IgD-negative memory B cell (primary cell): ENCODE data around the gene TMCC3. TPM values are rescaled to one million over a fixed set of nuclear protein-coding genes. Genes with fewer than 3 reads are reported as not detected.
"Not testable (repeated sequence)": the region's sequence is repeated elsewhere in the genome, so short reads cannot be mapped to it uniquely, and the experiment has no call there.

ENCODE experiments used
- H3K27ac Mint-ChIP-seq, 3 donors: one replicate each; pipeline ENCODE4 v1.8.0; 2020 to 2022; ENCODE audit warnings: mild to moderate bottlenecking in 3 of 3, mixed read lengths in 3 of 3, moderate library complexity in 1 of 3
- H3K27me3 Mint-ChIP-seq: one replicate; pipeline ENCODE4 v1.8.0; 2021; ENCODE audit warnings: mixed read lengths
- H3K36me3 Mint-ChIP-seq: one replicate; pipeline ENCODE4 v1.8.0; 2020; ENCODE audit warnings: mild to moderate bottlenecking, mixed read lengths
- H3K4me1 Mint-ChIP-seq, 3 donors: one replicate each; pipeline ENCODE4 v1.8.0; 2020 to 2022; ENCODE audit warnings: mixed read lengths in 3 of 3, mild to moderate bottlenecking in 1 of 3
- H3K4me3 Mint-ChIP-seq, 4 donors: one replicate each; pipeline ENCODE4 v1.8.0; 2020 to 2022; ENCODE audit warnings: mild to moderate bottlenecking in 4 of 4, mixed read lengths in 4 of 4, moderate library complexity in 3 of 4
- H3K9me3 Mint-ChIP-seq, 3 donors: one replicate each; pipeline ENCODE4 v1.8.0; 2020 to 2021; ENCODE audit warnings: mixed read lengths in 3 of 3, mild to moderate bottlenecking in 1 of 3
- polyA plus RNA-seq: library from polyadenylated mRNA; unstranded; fragments of 300-500 nt; fragmentation: Illumina TruSeq; gene quantifications from one replicate; pipeline ENCODE4 v1.2.3, GENCODE V29; 2021

TMCC3 gene
- polyA plus RNA-seq, 1 donor from 2014 or later: 15.2 TPM

DNA sequence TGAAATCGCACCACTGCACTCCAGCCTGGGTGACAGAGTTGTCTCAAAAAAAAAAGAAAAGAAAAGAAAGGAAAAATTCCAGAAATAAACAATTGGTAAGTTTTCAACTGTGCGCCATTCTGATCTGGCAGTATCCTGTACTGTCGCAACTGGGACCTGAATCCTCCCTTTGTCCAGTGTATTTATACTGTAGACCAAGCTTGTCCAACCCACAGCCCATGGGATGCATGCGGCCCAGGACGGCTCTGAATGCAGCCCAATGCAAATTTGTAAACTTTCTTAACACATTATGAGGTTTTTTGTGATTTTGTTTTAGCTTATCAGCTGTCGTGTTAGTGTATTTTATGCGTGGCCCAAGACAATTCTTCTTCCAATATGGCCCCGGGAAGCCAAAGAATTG lies 84.7 kb downstream of the TMCC3 start:
- Mint-ChIP-seq H3K27me3 (peaks cover 8% of the 10 kb centered on the region), H3K4me1 (peaks cover 11 to 20% (median 18%) of the 10 kb centered on the region in 3 donors), H3K4me3 (no peak overlapping the region), H3K27ac (no peak overlapping the region), H3K36me3 (peaks cover 2% of the 10 kb centered on the region), H3K9me3 (peaks cover 0 to 4% (median 0%) of the 10 kb centered on the region in 3 donors)

DNA sequence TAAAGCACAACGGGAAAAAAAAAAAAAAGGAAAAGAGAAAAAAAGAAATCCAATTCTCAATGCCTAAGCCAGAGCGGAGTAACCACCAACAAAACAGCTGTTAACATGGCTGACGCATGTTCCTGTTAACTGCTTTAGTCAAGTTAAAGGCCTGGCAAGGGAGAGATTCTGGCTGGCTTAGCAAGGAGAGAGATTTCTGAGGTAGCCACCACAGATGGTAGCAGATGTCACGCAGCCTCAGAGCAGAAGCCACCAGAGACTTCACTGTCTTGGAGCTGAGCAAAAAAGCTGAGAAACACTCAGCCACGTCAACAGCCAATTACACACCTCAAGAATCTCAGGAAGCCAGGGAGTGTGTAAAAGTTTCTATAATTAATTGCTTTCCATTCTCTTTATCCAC lies 87.1 kb downstream of the TMCC3 start:
- H3K4me1 Mint-ChIP-seq: peaks cover 16 to 28% (median 24%) of the 10 kb centered on the region in 3 donors
- peaks cover 0 to 4% (median 1%) of the 10 kb centered on the region in 3 donors for H3K9me3 Mint-ChIP-seq
- peaks cover 2% of the 10 kb centered on the region for H3K36me3 Mint-ChIP-seq
- no peak overlapping the region for H3K4me3 Mint-ChIP-seq
- H3K27me3 Mint-ChIP-seq: peaks cover 15% of the 10 kb centered on the region
- no peak overlapping the region for H3K27ac Mint-ChIP-seq

GRCh38 chr12:94561943-94562411 lies 88.4 kb downstream of the TMCC3 start:
- H3K36me3 Mint-ChIP-seq: peaks cover 2% of the 10 kb centered on the region
- H3K4me3 Mint-ChIP-seq: peak overlapping the region in 3 of 4 donors; percentile 42 to 78 (median 68)
- H3K27ac Mint-ChIP-seq: peak overlapping the region in 2 of 3 donors; percentile 36 to 86
- peaks cover 0 to 2% (median 1%) of the 10 kb centered on the region in 3 donors for H3K9me3 Mint-ChIP-seq
- H3K27me3 Mint-ChIP-seq: peaks cover 19% of the 10 kb centered on the region
- peaks cover 16 to 26% (median 24%) of the 10 kb centered on the region in 3 donors for H3K4me1 Mint-ChIP-seq

GRCh38 chr12:94560431-94561221 lies 89.7 kb downstream of the TMCC3 start:
- H3K9me3 Mint-ChIP-seq: peaks cover 0 to 1% (median 0%) of the 10 kb centered on the region in 3 donors
- peaks cover 2% of the 10 kb centered on the region for H3K36me3 Mint-ChIP-seq
- H3K4me3 Mint-ChIP-seq: peak overlapping the region in 3 of 4 donors; percentile 51 to 75 (median 66)
- H3K27ac Mint-ChIP-seq: peak overlapping the region in 2 of 3 donors; percentile 36 to 73
- peaks cover 16 to 20% (median 19%) of the 10 kb centered on the region in 3 donors for H3K4me1 Mint-ChIP-seq
- H3K27me3 Mint-ChIP-seq: peaks cover 19% of the 10 kb centered on the region

DNA sequence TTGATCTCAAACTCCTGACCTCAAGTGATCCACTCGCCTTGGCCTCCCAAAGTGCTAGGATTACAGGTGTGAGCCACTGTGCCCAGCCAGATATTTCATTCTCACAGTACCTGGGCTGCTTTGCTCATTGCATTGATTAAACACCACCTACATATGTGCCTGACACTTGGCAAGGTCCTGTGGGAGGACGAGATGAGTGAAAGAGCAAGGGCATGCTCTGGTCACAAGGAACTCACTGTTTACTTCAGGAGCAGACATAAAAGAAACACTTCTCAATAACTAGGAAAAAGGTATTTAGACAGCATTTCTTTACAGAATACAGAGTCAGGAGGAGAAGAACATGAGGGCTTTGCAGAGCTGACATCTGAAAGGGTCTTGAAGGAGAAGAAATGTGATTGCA lies 91.7 kb downstream of the TMCC3 start:
- Mint-ChIP-seq H3K27ac (peak overlapping the region in 1 of 3 donors; percentile 63), H3K4me3 (no peak overlapping the region), H3K27me3 (peaks cover 21% of the 10 kb centered on the region), H3K4me1 (peaks cover 16 to 20% (median 19%) of the 10 kb centered on the region in 3 donors), H3K36me3 (peaks cover 2% of the 10 kb centered on the region), H3K9me3 (peaks cover 0 to 1% (median 0%) of the 10 kb centered on the region in 3 donors)

DNA sequence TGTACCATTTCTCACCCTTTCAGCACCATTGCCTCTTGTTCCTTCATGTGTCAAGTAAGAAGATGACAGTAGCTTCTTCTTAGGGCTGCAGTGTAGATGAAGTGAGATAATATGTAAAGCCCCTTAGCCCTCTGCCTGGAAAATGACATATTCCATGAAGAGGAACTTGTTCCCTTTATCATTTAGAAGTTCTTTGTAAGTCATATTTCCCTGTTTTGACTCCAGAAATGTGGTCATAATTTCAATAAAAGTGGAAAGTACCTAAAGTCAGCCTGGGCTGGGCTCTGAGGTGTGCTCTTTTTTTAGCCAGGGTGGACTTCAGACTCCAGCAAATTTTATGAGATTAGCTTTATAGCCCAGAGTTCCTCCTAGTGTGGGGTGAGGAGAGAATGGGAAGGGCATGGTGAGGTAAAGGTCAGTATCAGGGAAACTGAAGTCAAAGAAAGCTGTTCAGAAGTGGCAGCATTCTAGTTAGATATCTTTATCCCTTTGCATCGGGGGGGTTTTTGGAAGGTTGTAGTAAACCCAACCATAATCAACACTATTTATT lies 92.5 kb downstream of the TMCC3 start:
- Mint-ChIP-seq H3K9me3 (peaks cover 0 to 1% (median 0%) of the 10 kb centered on the region in 3 donors), H3K36me3 (peaks cover 4% of the 10 kb centered on the region), H3K27me3 (peaks cover 21% of the 10 kb centered on the region), H3K4me1 (peaks cover 16 to 19% (median 19%) of the 10 kb centered on the region in 3 donors), H3K4me3 (no peak overlapping the region), H3K27ac (no peak overlapping the region)

DNA sequence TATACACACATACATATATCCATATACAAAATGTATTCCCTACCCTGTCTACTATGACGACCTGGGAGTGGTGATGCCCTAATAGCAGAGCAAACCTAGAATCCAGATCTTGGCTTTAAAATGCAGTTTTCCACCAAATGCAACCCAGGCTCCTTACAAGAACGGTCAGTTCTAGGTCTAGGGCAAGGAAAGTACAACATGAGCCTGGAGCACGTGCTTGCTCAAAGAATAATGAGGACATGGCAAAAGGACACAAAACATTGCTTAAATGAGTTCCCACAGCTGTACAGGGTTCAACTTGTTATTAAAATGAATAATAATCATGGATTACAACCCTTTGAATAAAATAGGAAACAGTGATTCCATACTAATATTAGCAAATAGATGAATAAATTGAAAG lies 94.7 kb downstream of the TMCC3 start:
- Mint-ChIP-seq H3K9me3 (peaks cover 0 to 3% (median 0%) of the 10 kb centered on the region in 3 donors), H3K27me3 (peaks cover 13% of the 10 kb centered on the region), H3K4me3 (no peak overlapping the region), H3K36me3 (peaks cover 7% of the 10 kb centered on the region), H3K27ac (peak overlapping the region in 1 of 3 donors; percentile 41), H3K4me1 (peaks cover 6 to 8% (median 7%) of the 10 kb centered on the region in 3 donors)

- Mint-ChIP-seq H3K36me3 (peaks cover 7% of the 10 kb centered on the region), H3K9me3 (peaks cover 0 to 5% (median 0%) of the 10 kb centered on the region in 3 donors), H3K4me1 (no peaks in the 10 kb centered on the region), H3K4me3 (no peak overlapping the region), H3K27me3 (peaks cover 7% of the 10 kb centered on the region), H3K27ac (no peak overlapping the region)
These were observed 96.5 kb downstream of the TMCC3 start for GRCh38 chr12:94553875-94554274.

DNA sequence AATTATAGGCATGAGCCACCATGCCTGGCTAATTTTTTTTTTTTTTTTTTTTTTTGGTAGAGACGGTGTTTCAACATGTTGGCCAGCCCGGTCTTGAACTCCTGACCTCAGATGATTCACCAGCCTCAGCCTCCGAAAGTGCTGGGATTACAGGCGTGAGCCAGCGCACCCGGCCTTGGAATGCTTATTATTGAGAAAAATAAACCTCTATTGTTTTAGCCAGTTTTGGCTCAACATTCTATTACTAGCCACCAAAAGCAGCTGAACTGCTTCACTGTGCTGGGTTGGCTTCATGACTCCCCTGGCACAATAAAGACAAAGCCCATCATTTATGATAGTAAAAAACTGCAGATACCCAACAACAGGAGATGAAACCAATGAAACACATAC lies 97.2 kb downstream of the TMCC3 start:
- Mint-ChIP-seq H3K36me3 (peaks cover 7% of the 10 kb centered on the region), H3K27ac (no peak overlapping the region), H3K4me3 (no peak overlapping the region), H3K27me3 (peaks cover 6% of the 10 kb centered on the region), H3K4me1 (no peaks in the 10 kb centered on the region), H3K9me3 (peaks cover 0 to 5% (median 4%) of the 10 kb centered on the region in 3 donors)

DNA sequence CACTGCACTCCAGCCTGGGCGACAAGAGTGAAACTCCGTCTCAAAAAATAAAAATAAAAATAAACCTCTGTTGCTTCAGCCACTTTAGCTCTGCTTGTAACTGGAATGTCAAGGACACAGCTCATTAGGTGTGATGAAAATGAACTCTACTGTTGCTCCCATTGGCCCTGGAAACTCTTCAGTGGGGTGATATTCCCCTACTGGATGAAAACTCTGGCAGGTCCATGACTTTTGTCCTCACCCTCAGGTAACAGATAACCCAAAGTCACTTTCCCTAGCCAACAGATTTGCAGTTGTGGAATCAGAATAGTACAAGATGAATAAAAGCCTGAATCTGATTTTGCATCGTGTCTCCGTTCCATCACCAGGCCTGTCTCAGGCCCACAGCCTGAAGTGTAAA lies 98.5 kb downstream of the TMCC3 start:
- peaks cover 2% of the 10 kb centered on the region for H3K27me3 Mint-ChIP-seq
- peaks cover 5% of the 10 kb centered on the region for H3K36me3 Mint-ChIP-seq

GRCh38 chr12:94550964-94551363 lies 99.4 kb downstream of the TMCC3 start:
- no peaks in the 10 kb centered on the region for H3K4me1 Mint-ChIP-seq
- no peak overlapping the region for H3K4me3 Mint-ChIP-seq
- H3K27ac Mint-ChIP-seq: no peak overlapping the region
- peaks cover 7% of the 10 kb centered on the region for H3K36me3 Mint-ChIP-seq
- peaks cover 6 to 23% (median 15%) of the 10 kb centered on the region in 3 donors for H3K9me3 Mint-ChIP-seq
- H3K27me3 Mint-ChIP-seq: peaks cover 2% of the 10 kb centered on the region

More for the DNA sequence above, 98.5 kb downstream of the TMCC3 start:
- no peak overlapping the region for H3K27ac Mint-ChIP-seq
- no peaks in the 10 kb centered on the region for H3K4me1 Mint-ChIP-seq
- H3K9me3 Mint-ChIP-seq: peaks cover 4 to 16% (median 15%) of the 10 kb centered on the region in 3 donors
- H3K4me3 Mint-ChIP-seq: no peak overlapping the region

DNA sequence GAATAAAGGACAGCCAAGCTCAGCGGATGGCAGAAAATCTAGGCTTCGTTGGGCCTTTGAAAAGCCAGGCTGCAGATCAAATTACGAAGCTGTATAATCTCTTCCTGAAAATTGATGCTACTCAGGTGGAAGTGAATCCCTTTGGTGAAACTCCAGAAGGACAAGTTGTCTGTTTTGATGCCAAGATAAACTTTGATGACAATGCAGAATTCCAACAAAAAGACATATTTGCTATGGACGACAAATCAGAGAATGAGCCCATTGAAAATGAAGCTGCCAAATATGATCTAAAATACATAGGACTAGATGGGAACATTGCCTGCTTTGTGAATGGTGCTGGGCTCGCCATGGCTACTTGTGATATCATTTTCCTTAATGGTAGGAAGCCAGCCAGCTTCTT lies 101.5 kb downstream of the TMCC3 start:
- H3K4me1 Mint-ChIP-seq, H3K4me3 Mint-ChIP-seq, H3K27me3 Mint-ChIP-seq, H3K36me3 Mint-ChIP-seq, H3K27ac Mint-ChIP-seq: not testable (repeated sequence)
- H3K9me3 Mint-ChIP-seq: peaks cover 6 to 29% (median 19%) of the 10 kb centered on the region in 3 donors

GRCh38 chr12:94545935-94546771 lies 104.2 kb downstream of the TMCC3 start:
- Mint-ChIP-seq H3K4me3 (peak overlapping the region in 1 of 4 donors; percentile 57), H3K27ac (peak overlapping the region in 1 of 3 donors; percentile 26), H3K9me3 (peaks cover 6 to 29% (median 19%) of the 10 kb centered on the region in 3 donors), H3K4me1 (peaks cover 0 to 1% (median 0%) of the 10 kb centered on the region in 3 donors), H3K36me3 (peaks cover 6% of the 10 kb centered on the region), H3K27me3 (no peaks in the 10 kb centered on the region)

DNA sequence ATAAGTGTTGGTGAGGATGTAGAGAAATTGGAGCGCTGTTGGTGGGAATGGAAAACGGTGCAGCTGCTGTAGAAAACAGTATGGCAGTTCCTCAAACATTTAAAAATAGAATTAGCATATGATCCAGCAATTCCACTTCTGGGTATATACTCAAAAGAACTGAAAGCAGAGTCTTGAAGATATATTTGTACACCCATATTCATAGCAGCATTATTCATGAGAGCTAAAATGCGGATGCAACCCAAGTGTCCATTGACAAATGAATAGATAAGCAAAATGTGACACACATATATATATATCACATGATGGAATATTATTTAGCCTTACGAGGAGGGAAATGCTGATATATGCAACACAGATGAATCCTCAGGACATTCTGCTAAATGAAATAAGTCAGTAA lies 106.0 kb downstream of the TMCC3 start:
- H3K9me3 Mint-ChIP-seq: peaks cover 6 to 29% (median 17%) of the 10 kb centered on the region in 3 donors

More for the DNA sequence above, 106.0 kb downstream of the TMCC3 start:
- H3K4me1 Mint-ChIP-seq: peaks cover 0 to 1% (median 0%) of the 10 kb centered on the region in 3 donors
- H3K36me3 Mint-ChIP-seq: peaks cover 4% of the 10 kb centered on the region
- H3K27ac Mint-ChIP-seq: no peak overlapping the region
- no peak overlapping the region for H3K4me3 Mint-ChIP-seq
- no peaks in the 10 kb centered on the region for H3K27me3 Mint-ChIP-seq
